HG03571 (cell line): Measurements from ENCODE around the gene MBP.
"Not testable (repeated sequence)": the region's sequence is repeated elsewhere in the genome, so short reads cannot be mapped to it uniquely, and the experiment has no call there.

ENCODE experiments used
- ATAC-seq: cut with Tn5 transposase; IDR thresholded peaks from one replicate; pipeline ENCODE4 v1.9.1; 2021; ENCODE audit not compliant: unreplicated experiment

The MBP gene

DNA sequence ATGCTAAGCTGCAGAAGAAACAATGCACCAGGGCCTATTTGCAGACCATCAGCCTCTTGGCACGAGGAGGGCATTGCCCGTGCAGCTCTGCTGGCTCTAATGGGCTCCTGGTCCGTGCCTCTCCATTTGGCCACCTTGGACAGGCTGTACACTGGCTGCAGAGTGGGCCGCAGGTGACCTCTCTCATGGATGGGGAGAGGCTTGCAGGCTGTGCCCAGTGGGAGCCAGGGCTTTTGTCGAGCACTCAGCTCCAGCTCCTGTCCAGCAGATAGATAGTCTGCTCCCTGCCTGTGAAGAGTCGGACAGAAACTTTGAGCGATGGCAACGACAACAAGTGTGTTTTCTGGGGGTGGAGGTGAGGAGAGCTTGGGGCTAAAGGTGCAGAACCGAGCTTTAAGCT is 100.9 kb downstream of the MBP start:
- ATAC-seq: no peak

- ATAC-seq: no peak
These were observed 102.4 kb downstream of the MBP start for GRCh38 chr18:77030201-77030600.

DNA sequence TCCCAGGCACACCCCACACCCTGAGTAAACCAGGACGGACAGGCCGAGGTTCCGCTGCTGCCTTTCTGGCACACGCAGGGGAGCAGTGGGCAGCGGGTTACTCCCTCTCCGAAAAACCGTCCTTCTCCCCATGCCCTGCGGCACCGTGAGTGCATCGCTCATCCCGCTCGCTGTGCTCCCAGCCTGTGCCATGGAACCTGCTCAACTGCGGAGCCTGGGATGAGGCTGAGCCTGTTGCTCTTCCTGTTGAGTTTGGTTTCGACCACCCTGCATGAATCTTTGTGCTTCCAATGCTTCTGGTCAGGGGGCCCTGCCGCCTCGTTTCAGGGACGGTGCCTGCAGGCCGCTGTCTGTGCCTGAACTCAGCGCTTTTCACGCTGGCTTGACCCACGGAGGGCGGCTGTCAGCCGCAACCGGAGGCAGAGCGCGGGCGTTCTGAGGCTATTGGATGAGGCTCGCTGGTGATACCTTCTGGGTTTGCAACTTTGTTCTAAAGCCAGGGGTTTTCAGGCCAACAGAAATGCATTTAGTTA is 106.7 kb downstream of the MBP start:
- ATAC-seq: no peak

DNA sequence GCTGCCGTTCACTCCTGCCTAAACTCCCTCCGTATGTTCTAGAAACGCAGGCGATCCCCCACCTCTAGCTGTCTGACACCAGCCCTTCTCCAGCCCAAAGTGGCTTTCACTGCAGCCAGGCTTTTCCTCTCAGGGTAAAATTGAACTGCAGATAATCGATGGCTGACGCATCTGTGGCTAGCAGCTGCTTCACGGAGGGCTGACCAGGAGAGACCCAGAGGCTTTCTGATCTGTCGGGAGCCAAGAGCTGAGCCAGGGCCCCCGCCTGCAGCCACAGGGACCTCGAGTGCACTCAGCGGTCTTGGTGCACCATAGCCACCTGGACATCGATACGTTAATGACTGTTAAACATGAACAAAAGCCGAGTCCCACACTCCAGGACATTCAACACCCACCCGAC is 107.5 kb downstream of the MBP start:
- ATAC-seq: no peak

DNA sequence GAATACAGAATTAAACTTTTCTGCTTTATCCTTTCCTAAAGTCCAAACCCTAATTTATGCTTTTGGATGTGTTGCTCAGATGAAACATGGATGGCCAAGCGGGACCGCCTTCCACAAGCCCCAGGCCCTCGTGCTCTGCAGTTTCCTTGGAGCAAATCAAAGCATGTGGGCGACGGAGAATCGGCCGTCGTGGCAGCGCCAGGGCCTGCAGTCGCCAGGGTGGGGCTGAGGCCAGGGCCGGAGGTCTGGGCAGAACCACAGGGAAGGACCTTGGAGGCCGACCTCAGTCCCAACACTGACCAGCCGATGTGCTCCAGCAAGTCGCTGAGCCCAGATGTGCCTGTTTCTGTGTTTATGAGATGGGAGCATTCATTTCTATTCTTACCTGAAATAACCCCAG is 108.1 kb downstream of the MBP start:
- no peak for ATAC-seq

GRCh38 chr18:77023102-77023782 is 109.3 kb downstream of the MBP start:
- no peak for ATAC-seq

DNA sequence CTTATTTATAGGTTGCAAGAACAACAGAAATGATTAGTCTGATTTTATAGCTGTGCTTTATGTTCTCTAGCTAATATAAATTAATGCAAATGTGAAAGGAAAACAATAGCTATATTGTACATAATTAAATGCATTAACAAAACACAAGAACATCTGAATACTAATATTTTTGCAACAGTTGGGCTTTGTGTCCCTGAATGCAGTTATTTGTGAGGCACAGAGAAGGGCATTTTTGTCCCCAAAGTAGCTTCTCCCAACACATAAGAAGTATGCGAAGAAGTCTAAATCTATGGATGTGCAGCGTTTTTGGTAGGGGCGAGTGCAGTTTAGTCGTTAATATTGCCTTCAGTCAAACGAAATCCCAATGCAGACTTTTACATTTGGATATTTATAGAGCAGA is 110.0 kb downstream of the MBP start:
- no peak for ATAC-seq

- ATAC-seq: no peak
These were observed 110.5 kb downstream of the MBP start for GRCh38 chr18:77022116-77022515.

DNA sequence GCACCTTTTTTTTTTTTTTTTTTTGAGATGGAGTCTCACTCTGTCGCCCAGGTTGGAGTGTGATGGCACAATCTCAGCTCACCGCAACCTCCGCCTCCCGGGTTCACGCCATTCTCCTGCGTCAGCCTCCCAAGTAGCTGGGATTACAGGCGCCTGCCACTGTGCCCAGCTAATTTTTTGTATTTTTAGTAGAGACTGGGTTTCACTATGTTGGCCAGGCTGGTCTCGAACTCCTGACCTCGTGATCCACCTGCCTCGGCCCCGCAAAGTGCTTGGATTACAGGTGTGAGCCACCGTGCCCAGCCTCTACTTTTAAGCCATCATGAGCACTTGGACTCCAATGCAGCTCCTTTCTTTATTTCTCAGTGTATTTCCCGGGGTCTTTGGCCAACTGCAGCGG is 111.1 kb downstream of the MBP start:
- ATAC-seq: not testable (repeated sequence)

DNA sequence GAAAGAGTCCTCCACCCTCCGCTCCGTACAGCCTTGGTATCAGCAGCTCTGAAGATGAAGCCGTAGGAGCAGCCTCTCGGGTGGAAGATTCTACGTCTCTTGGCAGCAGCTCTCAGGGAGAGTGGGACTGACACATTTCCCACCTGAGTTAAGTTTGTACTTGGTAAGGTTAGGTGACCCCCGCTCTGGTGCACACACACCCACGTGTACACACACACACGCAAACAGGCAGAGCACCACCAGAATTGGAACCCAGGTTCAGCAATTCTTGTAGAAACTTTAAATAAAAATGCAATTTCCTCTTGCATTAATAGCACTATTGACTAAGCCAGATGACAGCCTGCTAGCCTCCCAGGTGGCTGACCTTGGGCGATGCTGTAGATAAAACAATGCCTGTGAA is 111.5 kb downstream of the MBP start:
- ATAC-seq: no peak

GRCh38 chr18:77020561-77020960 is 112.0 kb downstream of the MBP start:
- ATAC-seq: no peak

DNA sequence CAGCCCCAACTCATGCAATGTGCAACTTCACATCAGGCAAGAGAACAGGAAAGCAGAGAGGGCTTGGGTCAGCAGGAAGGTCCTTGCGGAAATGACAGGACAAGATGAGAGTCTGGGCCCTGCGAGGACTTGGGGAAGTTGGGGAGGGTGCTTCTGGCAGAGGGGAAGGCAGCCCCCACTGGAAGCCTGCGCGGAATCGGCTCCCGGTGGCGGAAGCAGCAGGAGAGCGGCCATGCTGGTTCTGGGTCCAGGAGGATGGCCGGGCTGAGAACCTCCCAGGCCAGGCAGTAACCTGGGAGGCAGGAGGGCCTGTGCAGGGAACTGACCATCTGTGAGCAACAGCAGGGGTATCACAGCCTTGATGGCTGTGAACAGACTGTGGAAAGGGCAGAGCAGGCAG is 112.9 kb downstream of the MBP start:
- ATAC-seq: no peak

GRCh38 chr18:77018650-77019049 is 113.9 kb downstream of the MBP start:
- not testable (repeated sequence) for ATAC-seq

- no peak for ATAC-seq
These were observed 115.2 kb downstream of the MBP start for GRCh38 chr18:77017355-77017754.

DNA sequence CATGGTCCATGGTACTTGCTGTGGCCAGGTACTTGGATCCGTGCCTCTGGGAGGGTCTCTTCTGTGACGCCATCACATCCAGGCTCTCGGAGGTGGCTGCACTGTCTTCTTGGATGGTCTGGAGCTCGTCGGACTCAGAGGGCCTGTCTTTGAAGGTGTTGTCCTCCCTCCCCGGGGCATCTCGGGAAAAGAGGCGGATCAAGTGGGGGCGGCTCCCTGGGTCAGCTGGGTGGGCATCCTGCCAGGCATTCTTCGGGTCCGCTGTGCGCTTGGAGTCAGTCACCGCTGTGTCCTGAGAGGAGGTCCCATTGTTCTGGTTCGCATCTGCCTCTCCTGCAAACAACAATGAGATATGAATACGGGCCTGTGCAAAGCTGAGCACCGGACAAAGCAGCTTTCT is 115.6 kb downstream of the MBP start:
- no peak for ATAC-seq

DNA sequence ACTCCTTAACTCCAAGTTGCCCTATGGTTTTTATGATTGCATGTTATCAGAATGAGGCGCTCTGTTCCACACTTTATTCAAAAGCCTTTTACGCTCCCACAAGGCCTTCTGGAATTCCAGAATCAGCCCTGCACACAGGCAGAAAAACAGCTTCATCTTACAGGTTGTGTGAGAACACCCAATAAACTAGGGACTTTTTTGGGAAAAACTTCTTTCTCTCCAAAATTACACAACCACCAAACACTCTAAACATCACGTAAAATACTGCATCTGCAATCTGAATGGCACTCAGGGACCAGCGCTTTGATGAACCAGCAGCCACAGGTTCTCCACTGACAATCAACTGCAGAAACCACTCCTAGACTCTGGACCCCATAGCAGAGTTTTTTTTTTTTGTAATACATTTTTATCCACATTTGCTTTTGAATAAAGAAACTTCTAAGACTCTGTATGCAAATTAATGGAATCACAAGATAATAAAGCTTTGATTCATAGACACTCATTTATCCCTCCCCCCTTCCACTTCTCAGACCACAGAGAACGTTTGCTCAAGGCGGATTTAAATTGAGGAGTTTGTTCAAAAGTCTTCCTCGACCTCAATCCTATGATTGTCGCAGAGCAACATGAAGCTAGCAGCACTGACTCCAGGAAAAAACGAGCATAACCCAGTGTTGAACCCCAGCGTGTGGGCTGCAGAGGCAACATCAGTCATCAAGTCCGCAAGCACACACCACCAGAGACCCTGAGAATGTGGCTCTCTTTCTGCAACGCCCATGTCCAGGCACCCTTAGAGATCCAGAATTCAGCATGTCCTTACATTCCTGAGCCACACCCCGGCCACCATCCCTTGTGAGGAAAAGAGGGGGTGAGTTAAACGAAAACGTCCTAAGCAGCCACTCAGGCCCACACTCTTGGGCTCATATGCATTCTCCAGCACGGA is 116.5 kb downstream of the MBP start:
- no peak for ATAC-seq

- ATAC-seq: no peak
These were observed 117.4 kb downstream of the MBP start for GRCh38 chr18:77015169-77015568.

GRCh38 chr18:77014538-77014937 is 118.0 kb downstream of the MBP start:
- no peak for ATAC-seq

- no peak for ATAC-seq
These were observed 118.6 kb downstream of the MBP start for GRCh38 chr18:77013811-77014521.

GRCh38 chr18:77012806-77013541 is 119.6 kb downstream of the MBP start:
- no peak for ATAC-seq

- no peak for ATAC-seq
These were observed 120.5 kb downstream of the MBP start for GRCh38 chr18:77012120-77012519.
